ENCODE results near the gene OR5K2. TPM values are rescaled to one million over a fixed set of nuclear protein-coding genes. Genes with fewer than 3 reads are reported as not detected.

Gene OR5K2
- total and polyA plus RNA-seq, 10 of the 15 experiments (the other 5 are each of a cell fraction or from before 2014, with no cell fraction given), result 0.12 TPM; not detected in 9

DNA sequence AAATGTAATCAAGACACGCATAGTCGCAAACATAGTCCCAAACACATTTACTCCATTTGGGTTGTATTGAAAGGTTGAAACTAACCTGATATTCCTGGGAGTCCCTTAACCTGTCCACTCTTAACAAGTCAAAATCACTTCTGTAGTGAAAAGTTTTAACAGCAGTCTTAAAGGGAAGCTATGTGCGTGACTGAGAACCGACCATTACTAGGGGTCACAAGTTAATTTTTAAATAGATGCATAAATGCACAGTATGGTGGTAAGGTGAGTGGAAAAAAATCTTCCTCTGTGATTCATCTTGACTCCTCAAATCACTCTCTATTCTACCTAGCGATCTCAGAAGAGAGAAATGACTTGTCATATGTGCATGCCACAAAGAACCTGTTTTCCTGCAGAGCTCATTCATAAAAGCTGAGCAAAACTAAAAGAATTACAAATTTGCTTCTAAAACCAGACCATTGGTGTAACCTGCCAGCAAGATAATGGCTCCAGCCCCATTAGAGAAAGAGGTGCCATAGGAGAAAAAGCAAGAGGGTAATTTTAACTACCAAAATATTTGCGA is 39.1 kb downstream of the OR5K2 start (continued):
- TF ChIP-seq FOS (IDR thresholded peaks at IDR 0.05; ENCODE audit: borderline replicate concordance, extremely low read depth, insufficient read length), result no peak
- TF ChIP-seq, protein P1, sequence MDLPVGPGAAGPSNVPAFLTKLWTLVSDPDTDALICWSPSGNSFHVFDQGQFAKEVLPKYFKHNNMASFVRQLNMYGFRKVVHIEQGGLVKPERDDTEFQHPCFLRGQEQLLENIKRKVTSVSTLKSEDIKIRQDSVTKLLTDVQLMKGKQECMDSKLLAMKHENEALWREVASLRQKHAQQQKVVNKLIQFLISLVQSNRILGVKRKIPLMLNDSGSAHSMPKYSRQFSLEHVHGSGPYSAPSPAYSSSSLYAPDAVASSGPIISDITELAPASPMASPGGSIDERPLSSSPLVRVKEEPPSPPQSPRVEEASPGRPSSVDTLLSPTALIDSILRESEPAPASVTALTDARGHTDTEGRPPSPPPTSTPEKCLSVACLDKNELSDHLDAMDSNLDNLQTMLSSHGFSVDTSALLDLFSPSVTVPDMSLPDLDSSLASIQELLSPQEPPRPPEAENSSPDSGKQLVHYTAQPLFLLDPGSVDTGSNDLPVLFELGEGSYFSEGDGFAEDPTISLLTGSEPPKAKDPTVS (IDR thresholded peaks at IDR 0.05; ENCODE audit: low read depth, low read length), result no peak
- TF ChIP-seq ZNF384 (IDR thresholded peaks at IDR 0.05; ENCODE audit: borderline replicate concordance, low read depth, low read length), result peak; percentile 78; the same call in 1 of the 2 replicates
- peak; percentile 96 for TF ChIP-seq DPF2 (IDR thresholded peaks at IDR 0.05)
- TF ChIP-seq CREB1 (IDR thresholded peaks at IDR 0.05; ENCODE audit: low read depth), result peak; percentile 60
- TF ChIP-seq JUNB (IDR thresholded peaks at IDR 0.05), result peak; percentile 99
- TF ChIP-seq ZNF207 (IDR thresholded peaks at IDR 0.05; ENCODE audit: borderline replicate concordance), result no peak
- TF ChIP-seq HCFC1 (IDR thresholded peaks at IDR 0.05; ENCODE audit: low read length), result no peak
- peak; percentile 1; the same call in 1 of the 2 replicates for TF ChIP-seq RAD21 (IDR thresholded peaks at IDR 0.05; ENCODE audit: insufficient read depth, low read depth, low read length)
- TF ChIP-seq EED (IDR thresholded peaks at IDR 0.05; ENCODE audit: low read depth), result peak; percentile 66
- TF ChIP-seq, protein P2, sequence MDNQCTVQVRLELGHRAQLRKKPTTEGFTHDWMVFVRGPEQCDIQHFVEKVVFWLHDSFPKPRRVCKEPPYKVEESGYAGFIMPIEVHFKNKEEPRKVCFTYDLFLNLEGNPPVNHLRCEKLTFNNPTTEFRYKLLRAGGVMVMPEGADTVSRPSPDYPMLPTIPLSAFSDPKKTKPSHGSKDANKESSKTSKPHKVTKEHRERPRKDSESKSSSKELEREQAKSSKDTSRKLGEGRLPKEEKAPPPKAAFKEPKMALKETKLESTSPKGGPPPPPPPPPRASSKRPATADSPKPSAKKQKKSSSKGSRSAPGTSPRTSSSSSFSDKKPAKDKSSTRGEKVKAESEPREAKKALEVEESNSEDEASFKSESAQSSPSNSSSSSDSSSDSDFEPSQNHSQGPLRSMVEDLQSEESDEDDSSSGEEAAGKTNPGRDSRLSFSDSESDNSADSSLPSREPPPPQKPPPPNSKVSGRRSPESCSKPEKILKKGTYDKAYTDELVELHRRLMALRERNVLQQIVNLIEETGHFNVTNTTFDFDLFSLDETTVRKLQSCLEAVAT (IDR thresholded peaks at IDR 0.05), result peak; percentile 91; the same call in 1 of the 2 replicates
- TF ChIP-seq ETV6 (conservative IDR thresholded peaks at IDR 0.05 in 1 of 2, IDR thresholded peaks at IDR 0.05 in 1 of 2; ENCODE audit: borderline replicate concordance in 1 of 2, low read depth in 1 of 2), result peak in 1 of 2 experiments; percentile 80; a peak in 2 of 4 replicates
- TF ChIP-seq JUND (IDR thresholded peaks at IDR 0.05; ENCODE audit: low read depth, low read length), result peak; percentile 79; the same call in 1 of the 2 replicates
- TF ChIP-seq CBFB (IDR thresholded peaks at IDR 0.05; ENCODE audit: low read depth), result peak; percentile 83
- TF ChIP-seq SIX5 (IDR thresholded peaks at IDR 0.05; ENCODE audit: low read depth, low read length, severe bottlenecking), result peak; percentile 3
- TF ChIP-seq ESRRA (IDR thresholded peaks at IDR 0.05; ENCODE audit: low read length), result no peak
- TF ChIP-seq BACH1 (IDR thresholded peaks at IDR 0.05; ENCODE audit: borderline replicate concordance), result peak; percentile 83; the same call in 1 of the 2 replicates
- TF ChIP-seq YY1 (IDR thresholded peaks at IDR 0.05; ENCODE audit: low read depth, low read length), result peak; percentile 70
- peak; percentile 99 for TF ChIP-seq POLR2AphosphoS5 (IDR thresholded peaks at IDR 0.05; ENCODE audit: low read length)
- TF ChIP-seq RAD51 (IDR thresholded peaks at IDR 0.05), result peak; percentile 60
- no peak for TF ChIP-seq SUZ12 (IDR thresholded peaks at IDR 0.05; ENCODE audit: unreplicated experiment)
- TF ChIP-seq STAT3 (IDR thresholded peaks at IDR 0.05; ENCODE audit: low read depth, low read length), result peak; percentile 92
- TF ChIP-seq BCL11A (IDR thresholded peaks at IDR 0.05; ENCODE audit: low read depth, low read length), result peak; percentile 95
- peak; percentile 71; the same call in 1 of the 2 replicates for TF ChIP-seq GABPA (IDR thresholded peaks at IDR 0.05; ENCODE audit: low read depth)
- no peak for TF ChIP-seq MYC (IDR thresholded peaks at IDR 0.05; ENCODE audit: insufficient read depth, insufficient read length, insufficient replicate concordance, low read length, severe bottlenecking)
- TF ChIP-seq, protein P3, sequence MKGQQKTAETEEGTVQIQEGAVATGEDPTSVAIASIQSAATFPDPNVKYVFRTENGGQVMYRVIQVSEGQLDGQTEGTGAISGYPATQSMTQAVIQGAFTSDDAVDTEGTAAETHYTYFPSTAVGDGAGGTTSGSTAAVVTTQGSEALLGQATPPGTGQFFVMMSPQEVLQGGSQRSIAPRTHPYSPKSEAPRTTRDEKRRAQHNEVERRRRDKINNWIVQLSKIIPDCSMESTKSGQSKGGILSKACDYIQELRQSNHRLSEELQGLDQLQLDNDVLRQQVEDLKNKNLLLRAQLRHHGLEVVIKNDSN (IDR thresholded peaks at IDR 0.05; ENCODE audit: borderline replicate concordance, extremely low read length, insufficient read depth, low read depth, low read length), result no peak

All from GM12878 (cell line).